GM10266 (cell line): ENCODE measurements around the gene TGIF2.

ENCODE experiments used
- DNase-seq: peaks from one replicate; pipeline ENCODE4 v3.0.0; 2012; ENCODE audit errors: extremely low spot score
- CTCF ChIP-seq: IDR thresholded peaks from 2 replicates; pipeline ENCODE4 v1.5.1; 2012; ENCODE audit warnings: mild to moderate bottlenecking, low read depth; ENCODE audit not compliant: control insufficient read depth, insufficient read depth; ENCODE audit errors: missing control alignments

Gene TGIF2

GRCh38 chr20:36542516-36543183 lies 30.7 kb upstream of the TGIF2 start:
- TF ChIP-seq CTCF: no peak
- DNase-seq: no peak

- no peak for DNase-seq
These were observed 29.9 kb upstream of the TGIF2 start for GRCh38 chr20:36543184-36544133.

GRCh38 chr20:36544134-36545018 lies 29.0 kb upstream of the TGIF2 start:
- no peak for DNase-seq
- TF ChIP-seq CTCF: no peak

More at GRCh38 chr20:36543184-36544133, 29.9 kb upstream of the TGIF2 start:
- TF ChIP-seq CTCF: no peak

GRCh38 chr20:36546111-36546736 lies 27.2 kb upstream of the TGIF2 start:
- no peak for TF ChIP-seq CTCF
- DNase-seq: no peak

- no peak for TF ChIP-seq CTCF
- no peak for DNase-seq
These were observed 26.0 kb upstream of the TGIF2 start for GRCh38 chr20:36547186-36548005.

GRCh38 chr20:36548006-36548315 lies 25.4 kb upstream of the TGIF2 start:
- no peak for DNase-seq

More at GRCh38 chr20:36548006-36548315, 25.4 kb upstream of the TGIF2 start:
- TF ChIP-seq CTCF: no peak
